ENCODE measurements around the gene TGM1. TPM values are rescaled to one million over a fixed set of nuclear protein-coding genes. Genes with fewer than 3 reads are reported as not detected.

The TGM1 gene
- total and polyA plus RNA-seq, 10 of the 15 experiments (the other 5 are each of a cell fraction or from before 2014, with no cell fraction given), result 0.05 to 5.9 (median 1.8) TPM

DNA sequence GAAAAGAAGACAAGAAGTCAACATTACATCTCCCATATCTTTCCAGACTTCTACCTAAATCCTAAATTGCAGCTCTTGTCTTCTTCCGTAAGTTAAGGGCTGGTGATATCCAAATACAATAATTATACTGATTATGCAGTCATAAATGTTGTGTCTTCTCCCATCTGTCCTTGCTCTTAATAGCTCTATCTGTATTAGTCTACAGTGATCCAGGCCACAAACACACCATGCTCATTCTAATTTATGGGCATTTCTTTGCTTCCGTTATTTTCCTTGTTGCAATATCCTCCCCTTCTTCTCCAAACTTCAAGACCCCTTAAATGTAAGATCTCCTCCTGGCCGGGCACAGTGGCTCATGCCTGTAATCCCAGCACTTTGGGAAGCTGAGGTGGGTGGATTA, 43.5 kb downstream of the TGM1 start:
- peaks cover 8% of the 10 kb centered on the region for H3K79me2 ChIP-seq (ENCODE audit: control insufficient read depth, insufficient read depth, low read length)
- TF ChIP-seq HDAC2 (IDR thresholded peaks at IDR 0.05) (no peak), IKZF2 (IDR thresholded peaks at IDR 0.05) (no peak), STAT3 (IDR thresholded peaks at IDR 0.05; ENCODE audit: low read depth, low read length) (no peak), SPI1 (IDR thresholded peaks at IDR 0.05; ENCODE audit: borderline replicate concordance, insufficient read depth, low read depth, low read length) (no peak), POLR2AphosphoS2 (IDR thresholded peaks at IDR 0.05; ENCODE audit: low read depth, low read length) (no peak), MXI1 (IDR thresholded peaks at IDR 0.05; ENCODE audit: low read depth, low read length) (no peak), GABPA (IDR thresholded peaks at IDR 0.05; ENCODE audit: low read depth) (no peak), HDAC6 (IDR thresholded peaks at IDR 0.05; ENCODE audit: unreplicated experiment) (no peak), ZNF274 (IDR thresholded peaks at IDR 0.05; ENCODE audit: insufficient read depth, insufficient read length) (no peak), POU2F2 (IDR thresholded peaks at IDR 0.05; ENCODE audit: borderline replicate concordance, low read depth, low read length) (no peak), SIN3A (IDR thresholded peaks at IDR 0.05; ENCODE audit: low read depth, low read length) (no peak), NFYB (IDR thresholded peaks at IDR 0.05; ENCODE audit: insufficient read depth, low read depth, low read length) (no peak), ATF7 (IDR thresholded peaks at IDR 0.05; ENCODE audit: low read depth) (no peak), TAF1 (IDR thresholded peaks at IDR 0.05; ENCODE audit: borderline replicate concordance, low read depth, low read length) (no peak), CREB1 (IDR thresholded peaks at IDR 0.05; ENCODE audit: low read depth) (no peak), CBFB (IDR thresholded peaks at IDR 0.05; ENCODE audit: low read depth) (no peak), NFIC (IDR thresholded peaks at IDR 0.05; ENCODE audit: low read depth, low read length) (no peak), PAX5 (IDR thresholded peaks at IDR 0.05; ENCODE audit: borderline replicate concordance, low read depth, low read length) (no peak)
- TF ChIP-seq, protein P1, sequence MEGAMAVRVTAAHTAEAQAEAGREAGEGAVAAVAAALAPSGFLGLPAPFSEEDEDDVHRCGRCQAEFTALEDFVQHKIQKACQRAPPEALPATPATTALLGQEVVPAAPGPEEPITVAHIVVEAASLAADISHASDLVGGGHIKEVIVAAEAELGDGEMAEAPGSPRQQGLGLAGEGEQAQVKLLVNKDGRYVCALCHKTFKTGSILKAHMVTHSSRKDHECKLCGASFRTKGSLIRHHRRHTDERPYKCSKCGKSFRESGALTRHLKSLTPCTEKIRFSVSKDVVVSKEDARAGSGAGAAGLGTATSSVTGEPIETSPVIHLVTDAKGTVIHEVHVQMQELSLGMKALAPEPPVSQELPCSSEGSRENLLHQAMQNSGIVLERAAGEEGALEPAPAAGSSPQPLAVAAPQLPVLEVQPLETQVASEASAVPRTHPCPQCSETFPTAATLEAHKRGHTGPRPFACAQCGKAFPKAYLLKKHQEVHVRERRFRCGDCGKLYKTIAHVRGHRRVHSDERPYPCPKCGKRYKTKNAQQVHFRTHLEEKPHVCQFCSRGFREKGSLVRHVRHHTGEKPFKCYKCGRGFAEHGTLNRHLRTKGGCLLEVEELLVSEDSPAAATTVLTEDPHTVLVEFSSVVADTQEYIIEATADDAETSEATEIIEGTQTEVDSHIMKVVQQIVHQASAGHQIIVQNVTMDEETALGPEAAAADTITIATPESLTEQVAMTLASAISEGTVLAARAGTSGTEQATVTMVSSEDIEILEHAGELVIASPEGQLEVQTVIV (IDR thresholded peaks at IDR 0.05; ENCODE audit: borderline replicate concordance, partially characterized antibody), result no peak
- TF ChIP-seq, protein P2, sequence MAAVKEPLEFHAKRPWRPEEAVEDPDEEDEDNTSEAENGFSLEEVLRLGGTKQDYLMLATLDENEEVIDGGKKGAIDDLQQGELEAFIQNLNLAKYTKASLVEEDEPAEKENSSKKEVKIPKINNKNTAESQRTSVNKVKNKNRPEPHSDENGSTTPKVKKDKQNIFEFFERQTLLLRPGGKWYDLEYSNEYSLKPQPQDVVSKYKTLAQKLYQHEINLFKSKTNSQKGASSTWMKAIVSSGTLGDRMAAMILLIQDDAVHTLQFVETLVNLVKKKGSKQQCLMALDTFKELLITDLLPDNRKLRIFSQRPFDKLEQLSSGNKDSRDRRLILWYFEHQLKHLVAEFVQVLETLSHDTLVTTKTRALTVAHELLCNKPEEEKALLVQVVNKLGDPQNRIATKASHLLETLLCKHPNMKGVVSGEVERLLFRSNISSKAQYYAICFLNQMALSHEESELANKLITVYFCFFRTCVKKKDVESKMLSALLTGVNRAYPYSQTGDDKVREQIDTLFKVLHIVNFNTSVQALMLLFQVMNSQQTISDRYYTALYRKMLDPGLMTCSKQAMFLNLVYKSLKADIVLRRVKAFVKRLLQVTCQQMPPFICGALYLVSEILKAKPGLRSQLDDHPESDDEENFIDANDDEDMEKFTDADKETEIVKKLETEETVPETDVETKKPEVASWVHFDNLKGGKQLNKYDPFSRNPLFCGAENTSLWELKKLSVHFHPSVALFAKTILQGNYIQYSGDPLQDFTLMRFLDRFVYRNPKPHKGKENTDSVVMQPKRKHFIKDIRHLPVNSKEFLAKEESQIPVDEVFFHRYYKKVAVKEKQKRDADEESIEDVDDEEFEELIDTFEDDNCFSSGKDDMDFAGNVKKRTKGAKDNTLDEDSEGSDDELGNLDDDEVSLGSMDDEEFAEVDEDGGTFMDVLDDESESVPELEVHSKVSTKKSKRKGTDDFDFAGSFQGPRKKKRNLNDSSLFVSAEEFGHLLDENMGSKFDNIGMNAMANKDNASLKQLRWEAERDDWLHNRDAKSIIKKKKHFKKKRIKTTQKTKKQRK (IDR thresholded peaks at IDR 0.05; ENCODE audit: low read depth, low read length), result no peak
- ChIA-PET CTCF (interaction anchor here (1.5 to 3.4 kb wide), 4 partner anchors 8 to 88 kb away, joined by 5 to 24 read pairs (median 9); partner anchors contain the start of genes CIDEB and TINF2), RAD21 (ENCODE audit: unreplicated experiment) (interaction anchor here (0.7 kb wide), 1 partner anchor 81 kb away, joined by 3 read pairs; no protein-coding TSS in a partner anchor), SMC1A (ENCODE audit: uncharacterized antibody, unreplicated experiment) (interaction anchor here (0.9 to 2.0 kb wide), 4 partner anchors 13 to 77 kb away, joined by 3 to 12 read pairs (median 4); partner anchors contain the start of genes GMPR2 and NEDD8), POLR2A (interaction anchor here (1.1 kb wide), 1 partner anchor 20 kb away, joined by 11 read pairs; no protein-coding TSS in a partner anchor)
- DNase-seq (ENCODE audit: low read depth, low spot score) (no peak), FAIRE-seq (no peak), ATAC-seq (no peak)
- no peak overlapping the region for H3K4me2 ChIP-seq (ENCODE audit: control insufficient read depth, insufficient read depth)
- no peaks in the 10 kb centered on the region for H3K27me3 ChIP-seq (replicated peaks in 1 of 2; ENCODE audit: control insufficient read depth in 2 of 2, insufficient read depth in 2 of 2, low read length in 1 of 2)
- no peaks in the 10 kb centered on the region for H3K9me3 ChIP-seq (replicated peaks; ENCODE audit: control insufficient read depth, insufficient read depth, low read length)
- intact Hi-C loops (cut with micrococcal nuclease; ENCODE audit: unreplicated experiment), result loop anchor here (10.0 kb wide), 1 partner anchor 205 kb away; no protein-coding TSS in a partner anchor
- in situ Hi-C loops (cut with MboI), result no loop called here
- WGBS (ENCODE audit: insufficient coverage, insufficient replicate concordance, low lambda C conversion rate, missing lambda C conversion rate), result 49% methylated on average over 3 of the region's 3 CpGs
- H3K4me3 ChIP-seq, result no peak overlapping the region
- H3K36me3 ChIP-seq (ENCODE audit: control insufficient read depth in 2 of 2, insufficient read depth in 2 of 2, low read length in 1 of 2), result peaks cover 2 to 8% of the 10 kb centered on the region in 2 experiments; a peak in 3 of 4 replicates
- no peak overlapping the region for H3K9ac ChIP-seq (ENCODE audit: control insufficient read depth, insufficient read depth, low read length)
- H3K4me1 ChIP-seq (ENCODE audit: control insufficient read depth, insufficient read depth, low read length), result peaks cover 3% of the 10 kb centered on the region
- no peaks in the 10 kb centered on the region for H4K20me1 ChIP-seq (ENCODE audit: control insufficient read depth, insufficient read depth)
- no TSS peak for BruUV-seq (replicated peaks)
- H3K27ac ChIP-seq (ENCODE audit: control insufficient read depth, insufficient read depth), result no peak overlapping the region
- H2AFZ ChIP-seq (ENCODE audit: control insufficient read depth, low read depth, low read length), result no peak overlapping the region
